GM08714 (cell line): Measurements from ENCODE around the gene LRP1.

Source experiments
- H3K4me3 ChIP-seq: fragments of 200-500 bp; sonication (Bioruptor generic); 2 replicates; pipeline ENCODE4 v1.5.1; 2014; ENCODE audit warnings: mild to moderate bottlenecking, low read length, inconsistent platforms
- ZNF274 ChIP-seq: IDR thresholded peaks from 2 replicates; pipeline ENCODE4 v1.6.1; 2012; ENCODE audit warnings: mild to moderate bottlenecking, low read depth, low read length

Gene LRP1

DNA sequence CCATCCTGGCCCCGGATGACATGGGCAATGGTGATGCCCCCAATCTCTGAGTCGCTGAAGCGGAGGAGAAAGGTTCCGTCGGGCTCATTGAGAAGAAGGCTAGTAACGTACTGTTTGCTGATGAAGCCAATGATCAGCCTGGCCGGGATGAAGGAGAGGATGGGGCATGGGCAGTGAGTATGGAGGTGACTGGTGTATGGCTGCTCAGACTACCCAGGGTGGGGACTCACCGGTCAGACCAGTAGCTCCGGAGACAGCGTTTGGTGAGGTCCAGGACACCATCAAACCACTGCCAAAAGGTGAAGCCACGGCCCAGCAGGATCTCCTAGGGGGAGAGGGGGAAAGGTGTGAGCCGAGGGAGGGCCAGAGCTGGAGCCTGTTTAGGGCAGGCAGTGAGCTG, 28.5 kb upstream of the LRP1 start:
- no peak for TF ChIP-seq ZNF274
- no peak overlapping the region for H3K4me3 ChIP-seq

DNA sequence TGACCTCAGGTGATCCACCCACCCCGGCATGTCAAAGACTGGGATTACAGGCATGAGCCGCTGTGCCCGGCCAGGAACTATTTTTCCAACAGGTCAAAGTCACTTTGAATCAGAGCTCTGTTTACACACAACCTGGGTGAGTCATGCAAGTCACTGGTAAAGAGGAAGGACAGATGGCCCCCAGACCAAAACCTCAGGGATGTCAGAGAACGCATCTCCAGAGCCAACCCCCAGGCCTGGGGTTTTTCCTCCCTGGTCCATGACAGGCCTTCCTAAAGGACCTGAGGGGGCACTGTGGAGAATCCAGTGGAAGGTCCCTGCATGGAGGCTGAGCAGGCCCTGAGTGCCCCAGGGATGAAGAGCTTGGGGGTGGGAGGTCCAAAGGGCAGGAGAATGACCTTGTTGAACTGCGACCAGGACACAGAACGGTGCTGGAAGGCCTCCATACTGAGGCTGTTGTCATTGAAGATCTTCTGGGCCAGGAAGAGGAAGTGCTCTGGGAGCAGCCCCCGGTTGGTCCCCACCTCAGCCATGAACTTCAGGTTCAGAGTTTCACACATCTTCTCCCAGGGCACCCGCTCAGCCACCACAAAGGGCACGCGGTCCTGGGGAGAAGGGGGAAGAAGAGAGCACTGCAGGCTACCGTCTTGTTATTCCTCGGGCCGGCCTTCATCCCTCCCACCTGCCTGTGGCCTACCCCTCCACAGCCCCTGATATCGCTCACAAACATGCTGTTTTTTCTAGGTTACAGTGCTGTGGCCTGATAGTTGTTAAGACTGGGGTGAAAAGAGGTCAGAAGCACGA, 26.2 kb upstream of the LRP1 start:
- no peak overlapping the region for H3K4me3 ChIP-seq
- no peak for TF ChIP-seq ZNF274

DNA sequence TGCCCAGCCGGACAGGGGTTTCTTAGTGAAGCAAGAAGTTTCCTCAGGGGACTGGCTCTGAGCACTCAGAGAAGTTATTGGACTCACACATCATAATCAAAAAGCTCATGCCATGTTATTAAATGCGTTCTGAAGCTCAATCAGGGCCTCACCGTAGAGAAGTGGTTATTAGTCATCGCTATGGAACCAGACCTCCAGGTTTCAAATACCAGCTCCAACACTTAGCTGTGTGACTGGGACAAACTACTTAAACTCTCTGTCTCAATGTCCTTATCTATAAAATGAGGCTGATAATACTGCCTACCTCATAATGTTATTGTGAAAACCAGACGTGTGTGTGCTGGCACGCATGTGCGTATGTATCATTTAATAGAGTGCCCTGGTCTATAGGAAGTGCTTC, 24.4 kb upstream of the LRP1 start:
- no peak for TF ChIP-seq ZNF274
- no peak overlapping the region for H3K4me3 ChIP-seq

DNA sequence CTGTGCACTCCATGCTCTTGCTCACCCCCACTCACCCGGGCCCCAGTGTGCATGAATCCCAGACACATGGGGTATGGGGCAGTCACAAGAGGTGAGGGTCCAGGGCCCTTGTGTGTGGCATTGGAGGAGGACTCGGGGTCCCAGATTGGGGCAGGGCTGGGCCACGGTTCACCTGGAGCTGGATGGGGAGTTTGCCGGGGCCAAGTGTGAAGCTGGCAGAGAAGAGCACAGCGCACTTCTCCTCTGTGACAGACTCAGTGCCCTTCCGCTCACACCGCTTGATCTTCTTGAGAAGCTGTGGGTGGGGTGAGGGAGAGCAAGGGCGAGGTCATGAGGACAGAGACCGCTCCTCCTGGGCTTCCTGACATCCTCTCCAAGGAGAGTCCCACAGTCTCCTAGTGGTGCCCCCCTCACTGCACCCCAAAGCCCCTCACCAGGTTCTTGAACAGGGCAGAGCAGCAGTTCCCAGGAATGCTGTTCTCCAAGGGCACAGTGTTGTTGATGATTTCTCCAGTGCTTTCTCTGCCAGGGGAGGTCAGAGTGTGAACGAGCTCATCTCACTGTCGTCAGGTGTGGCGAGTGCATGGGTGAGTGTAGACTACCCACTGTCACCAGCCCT, 23.9 kb upstream of the LRP1 start:
- TF ChIP-seq ZNF274 = no peak
- no peak overlapping the region for H3K4me3 ChIP-seq

DNA sequence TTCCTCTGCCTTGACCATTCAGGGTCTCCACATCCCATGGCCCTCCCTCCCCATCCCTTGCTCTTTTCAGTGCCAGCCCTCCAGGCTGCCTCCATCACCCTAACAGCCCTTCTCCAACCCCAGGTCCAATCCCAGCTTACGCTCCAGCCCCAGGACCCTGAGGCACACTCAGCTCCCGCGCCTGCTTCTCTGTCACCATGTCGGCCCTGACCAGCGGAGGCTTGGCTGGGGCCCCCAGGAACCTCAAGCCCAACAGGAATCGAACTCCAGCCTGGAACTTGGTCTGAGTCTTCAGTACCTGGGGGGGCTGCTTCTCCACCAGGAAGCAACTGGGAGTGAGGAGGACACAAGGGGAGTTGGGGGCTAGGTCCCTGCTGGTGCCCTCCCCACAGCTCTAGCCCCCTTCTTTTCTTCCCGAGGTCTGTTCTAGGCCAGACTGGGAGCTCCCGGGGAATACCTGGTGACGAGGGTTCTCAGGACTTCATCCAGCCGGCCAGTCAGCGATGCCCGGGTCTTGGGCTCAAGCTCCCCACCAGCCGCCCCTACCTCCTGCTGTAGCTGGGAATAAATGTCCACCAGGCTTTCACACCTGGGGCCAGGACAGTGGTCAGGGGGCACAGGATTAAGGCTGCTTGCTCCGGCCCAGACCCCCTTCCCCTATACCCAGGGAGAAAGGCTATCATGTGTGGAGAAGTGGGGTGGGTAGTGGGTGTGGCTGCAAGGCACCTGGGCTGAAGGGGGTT, 23.1 kb upstream of the LRP1 start:
- no peak for TF ChIP-seq ZNF274
- no peak overlapping the region for H3K4me3 ChIP-seq

DNA sequence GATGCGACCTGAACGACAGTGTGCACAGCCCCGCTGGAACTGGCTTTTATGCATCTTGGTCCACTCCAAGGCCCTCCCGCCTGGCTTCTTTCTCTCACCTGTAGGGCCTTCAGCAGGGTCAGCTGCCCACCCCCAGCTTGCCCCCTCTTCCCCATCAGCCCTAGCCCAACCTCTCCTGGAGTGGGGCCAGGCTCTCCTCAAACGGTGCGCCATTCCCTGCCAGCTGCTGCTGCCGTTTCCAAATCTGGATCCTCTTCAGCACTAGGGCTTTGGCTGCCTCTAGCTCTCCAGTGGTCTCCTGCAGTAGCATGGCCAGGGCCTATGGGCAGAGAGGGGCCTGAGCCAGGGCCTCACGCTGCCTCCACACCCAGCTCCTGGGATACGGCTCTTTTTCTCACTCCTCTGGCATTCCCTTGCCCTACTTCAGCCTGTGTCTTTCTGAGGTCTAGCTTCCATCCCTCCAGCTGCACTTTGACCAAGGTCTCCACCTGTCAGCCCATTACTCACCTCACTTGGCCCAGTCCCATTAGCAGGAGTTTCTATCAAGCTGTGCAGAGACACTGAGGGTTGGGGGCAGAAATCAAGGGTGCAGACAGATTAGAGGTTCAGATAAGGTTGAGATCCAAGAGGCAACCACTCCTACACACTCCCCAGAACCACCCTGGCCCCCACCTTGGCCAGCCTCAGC, 22.1 kb upstream of the LRP1 start:
- TF ChIP-seq ZNF274 = no peak
- H3K4me3 ChIP-seq = no peak overlapping the region

DNA sequence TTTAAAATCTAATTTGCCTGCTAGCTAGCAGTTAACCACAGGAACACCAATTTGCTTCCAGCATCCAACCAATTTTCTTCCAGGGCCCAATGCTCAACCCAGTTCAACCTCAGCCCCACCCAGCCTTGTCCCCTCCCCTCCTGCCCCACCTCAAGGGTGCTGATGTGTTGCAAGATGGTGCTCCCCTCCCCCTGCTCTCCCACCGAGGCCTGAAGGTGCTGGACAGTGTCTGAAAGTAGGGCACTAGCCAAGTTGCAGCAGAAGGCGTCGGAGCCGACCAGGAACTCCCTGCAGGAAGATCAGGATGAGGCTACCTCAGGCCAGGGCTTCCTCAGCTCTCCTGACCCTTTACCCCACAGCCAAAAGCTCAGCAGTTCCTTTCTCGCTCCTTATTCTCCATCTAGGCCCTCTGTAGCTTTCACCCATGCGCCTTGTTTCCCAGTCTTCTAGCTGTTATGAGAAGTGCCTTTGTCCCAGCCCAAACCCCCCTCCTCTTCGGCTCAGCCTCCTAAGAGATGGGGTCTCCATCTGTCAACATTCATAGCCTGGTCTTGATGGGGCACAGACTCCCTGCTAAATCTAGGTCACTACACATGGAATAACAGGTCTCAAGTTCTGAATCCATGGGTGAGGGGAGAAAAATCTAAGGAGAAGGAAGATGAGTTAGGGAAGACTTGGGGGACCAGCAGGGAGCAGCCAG, 20.7 kb upstream of the LRP1 start:
- no peak overlapping the region for H3K4me3 ChIP-seq
- no peak for TF ChIP-seq ZNF274

DNA sequence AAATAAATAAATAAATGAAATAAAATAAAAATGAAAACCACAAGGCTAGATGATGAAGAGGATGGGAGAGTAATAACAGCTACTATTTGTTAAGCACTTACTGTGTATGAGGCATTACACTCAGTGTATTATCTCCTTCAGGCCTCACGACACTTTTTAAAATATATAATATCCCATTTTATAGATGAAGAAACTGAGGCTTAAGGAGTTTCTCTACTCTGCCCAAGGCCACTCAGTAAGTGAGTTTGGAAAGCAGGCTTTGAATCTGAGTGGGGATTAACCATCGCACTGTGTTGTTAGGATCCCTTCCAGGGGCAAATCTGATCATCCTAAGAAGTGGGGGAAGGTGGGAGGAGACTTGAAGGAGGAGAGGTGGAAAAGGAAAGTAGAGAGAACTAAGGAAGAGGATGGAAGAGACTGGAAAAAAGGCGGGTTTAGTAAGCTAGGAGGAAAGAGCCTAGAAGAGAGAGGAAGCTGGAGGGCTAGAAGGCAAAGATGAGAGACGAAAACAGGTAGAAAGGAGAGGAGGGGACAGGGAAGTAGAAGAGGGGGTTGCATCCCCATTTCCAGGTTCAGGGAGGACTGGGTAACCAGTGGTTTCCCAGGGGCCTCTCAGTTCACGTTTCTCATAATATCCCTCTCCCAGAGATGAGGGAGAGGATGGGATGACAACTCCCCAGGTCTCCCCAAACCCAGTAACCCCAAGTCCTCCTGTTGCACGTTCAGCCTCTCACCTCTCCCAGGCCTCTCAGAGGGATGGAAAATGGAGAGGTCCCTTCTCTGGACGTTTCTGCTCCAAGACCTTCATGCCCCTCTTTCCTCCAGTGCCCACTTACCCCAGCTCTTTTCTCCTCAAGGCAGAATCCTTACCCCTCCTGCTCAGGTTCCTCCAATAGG, 18.8 kb upstream of the LRP1 start:
- H3K4me3 ChIP-seq = peak overlapping the region; percentile 66; the same call in 1 of the 2 replicates
- no peak for TF ChIP-seq ZNF274

DNA sequence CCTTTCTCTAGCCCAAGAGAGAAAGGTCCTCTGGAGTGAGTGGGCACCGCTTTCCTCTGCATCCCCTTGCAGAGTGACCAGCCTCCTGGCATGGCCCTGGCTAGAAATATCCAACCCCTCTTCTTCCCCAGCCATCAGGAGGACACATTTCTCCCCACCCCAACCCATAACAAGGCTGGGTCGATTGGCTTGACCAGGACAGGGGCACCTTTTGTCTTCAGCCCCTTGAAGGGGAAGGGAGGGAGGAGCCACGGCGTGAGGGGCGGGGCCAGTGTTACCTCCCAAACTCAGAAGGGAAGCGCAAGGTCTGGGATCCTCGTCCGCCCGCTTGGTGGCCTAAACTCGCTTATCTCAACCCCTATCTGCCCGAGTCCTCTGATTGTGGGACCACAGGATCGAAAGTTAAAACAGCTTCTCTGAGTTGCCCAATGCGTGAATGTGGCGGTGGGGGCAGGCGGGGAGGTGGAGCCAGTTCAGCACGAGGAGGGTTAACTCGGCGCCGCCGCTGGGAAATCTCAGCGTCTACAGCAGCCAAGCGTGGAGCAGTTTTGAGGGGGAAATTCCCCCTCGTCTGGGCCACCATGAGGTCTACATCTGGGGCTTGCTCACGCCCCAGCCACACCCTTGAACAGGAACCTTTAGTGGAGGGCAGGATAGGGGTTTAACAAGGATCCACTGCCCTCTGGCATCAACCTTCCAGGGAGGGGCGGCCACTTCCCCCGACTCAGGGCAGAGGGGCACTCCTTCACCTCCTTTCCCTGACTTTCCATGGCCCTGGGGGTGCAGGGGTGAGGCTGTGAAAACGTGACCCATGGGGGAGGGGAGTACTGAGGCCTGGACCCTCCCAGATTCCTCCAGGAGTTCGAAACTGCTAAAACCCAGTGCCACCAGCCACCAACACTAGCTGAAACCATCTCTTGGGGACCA, 17.9 kb upstream of the LRP1 start:
- no peak for TF ChIP-seq ZNF274
- peak overlapping the region; percentile 66 for H3K4me3 ChIP-seq

DNA sequence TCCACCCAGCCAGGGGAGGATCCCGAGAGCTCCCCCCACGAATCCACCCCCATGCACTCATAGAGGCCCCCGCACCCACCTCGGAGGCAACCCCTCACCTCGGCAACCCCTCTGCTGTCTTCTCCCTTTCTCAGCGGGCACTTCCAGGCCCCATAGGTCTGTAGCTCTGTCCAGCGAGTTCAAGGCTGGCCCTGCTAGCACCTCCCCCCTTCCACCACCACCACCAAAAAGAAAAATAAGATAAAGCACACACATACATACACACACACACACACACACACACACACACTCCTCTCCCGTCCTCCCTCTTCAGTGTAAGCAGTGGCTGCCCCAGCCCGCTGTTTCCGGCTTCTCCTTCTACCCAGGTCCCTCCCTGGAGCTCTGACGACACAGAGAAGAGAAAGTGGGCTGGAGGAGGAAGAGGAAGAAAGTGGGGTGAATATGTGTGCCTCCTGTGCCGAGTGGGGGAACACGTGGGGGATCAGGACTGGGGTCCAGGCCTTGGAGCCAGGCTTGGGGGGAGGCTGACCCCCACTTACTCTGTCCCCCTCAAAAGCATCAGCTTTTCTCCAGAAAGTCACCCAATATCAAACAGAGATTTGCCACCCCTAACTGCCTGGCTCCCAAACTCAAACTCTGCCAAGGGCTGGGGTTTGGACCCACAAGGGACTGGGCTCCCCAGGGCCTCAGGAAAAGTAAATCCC, 17.1 kb upstream of the LRP1 start, which contains the start of gene STAT6:
Gene STAT6 (minus strand): TSS at position 332 of the 704 bp plus-strand sequence. CDS start 3,084 bp downstream, outside the sequence.
- TF ChIP-seq ZNF274 = no peak
- peak within 1 kb of the TSS; percentile 66 for H3K4me3 ChIP-seq
